Parathyroid adenoma (tissue), 2 donors: Measurements from ENCODE around the gene ANAPC4.

Experiments used
- H2AFZ ChIP-seq: fragments of 300-600 bp; sonication (generic); one replicate; pipeline ENCODE4 v1.7.0; 2017; ENCODE audit warnings: antibody characterized with exemption, mild to moderate bottlenecking
- H3K27ac ChIP-seq: fragments of 300-600 bp; sonication (generic); one replicate; pipeline ENCODE4 v1.7.0; 2017
- H3K27me3 ChIP-seq: fragments of 300-600 bp; sonication (generic); one replicate; pipeline ENCODE4 v1.7.0; 2017; ENCODE audit warnings: low read length; ENCODE audit not compliant: control insufficient read depth, insufficient read depth
- H3K36me3 ChIP-seq: fragments of 300-600 bp; sonication (generic); one replicate; pipeline ENCODE4 v1.7.0; 2017; ENCODE audit warnings: low read length; ENCODE audit not compliant: control insufficient read depth, insufficient read depth
- H3K4me1 ChIP-seq: fragments of 300-600 bp; sonication (generic); one replicate; pipeline ENCODE4 v1.7.0; 2017; ENCODE audit warnings: control low read depth
- H3K4me2 ChIP-seq: fragments of 300-600 bp; sonication (generic); one replicate; pipeline ENCODE4 v1.7.0; 2017; ENCODE audit warnings: low read length
- H3K4me3 ChIP-seq: fragments of 300-600 bp; sonication (generic); one replicate; pipeline ENCODE4 v1.7.0; 2017; ENCODE audit warnings: low read depth, low read length
- H3K79me2 ChIP-seq: fragments of 300-600 bp; sonication (generic); one replicate; pipeline ENCODE4 v1.7.0; 2017; ENCODE audit warnings: control low read depth
- H3K9ac ChIP-seq: fragments of 300-600 bp; sonication (generic); one replicate; pipeline ENCODE4 v1.7.0; 2017; ENCODE audit warnings: mild to moderate bottlenecking
- H3K9me3 ChIP-seq: fragments of 300-600 bp; sonication (generic); one replicate; pipeline ENCODE4 v1.7.0; 2017; ENCODE audit warnings: low read length; ENCODE audit not compliant: control insufficient read depth
- CTCF ChIP-seq: fragments of 300-600 bp; sonication (generic); IDR thresholded peaks from one replicate; pipeline ENCODE4 v1.7.0; 2017; ENCODE audit warnings: antibody characterized with exemption, mild to moderate bottlenecking
- donor health status: primary hyperparathyroidism.

Gene ANAPC4

GRCh38 chr4:25377572-25378436 lies 741 bp downstream of the ANAPC4 start:
- TF ChIP-seq CTCF, result no peak
- Histone ChIP-seq H3K27ac (peak overlapping the region; percentile 55), H3K27me3 (no peaks in the 10 kb centered on the region), H2AFZ (peak overlapping the region; percentile 83), H3K4me2 (peak overlapping the region; percentile 79), H3K4me1 (peaks cover 3% of the 10 kb centered on the region), H3K36me3 (no peaks in the 10 kb centered on the region), H3K9me3 (no peaks in the 10 kb centered on the region), H3K79me2 (no peaks in the 10 kb centered on the region), H3K9ac (no peak overlapping the region), H3K4me3 (peak overlapping the region; percentile 85)

GRCh38 chr4:25378437-25378743 lies 1.3 kb downstream of the ANAPC4 start:
- Histone ChIP-seq H3K9me3 (no peaks in the 10 kb centered on the region), H3K27me3 (no peaks in the 10 kb centered on the region), H3K4me2 (peak overlapping the region; percentile 79), H3K79me2 (no peaks in the 10 kb centered on the region), H3K4me3 (peak overlapping the region; percentile 85), H3K9ac (no peak overlapping the region), H3K27ac (no peak overlapping the region), H2AFZ (no peak overlapping the region), H3K36me3 (no peaks in the 10 kb centered on the region), H3K4me1 (peaks cover 3% of the 10 kb centered on the region)
- TF ChIP-seq CTCF, result no peak

GRCh38 chr4:25379591-25379990 lies 2.5 kb downstream of the ANAPC4 start:
- H3K4me1 ChIP-seq, result peaks cover 2% of the 10 kb centered on the region
- no peaks in the 10 kb centered on the region for H3K36me3 ChIP-seq
- no peak for TF ChIP-seq CTCF
- H3K9ac ChIP-seq, result no peak overlapping the region
- no peaks in the 10 kb centered on the region for H3K79me2 ChIP-seq
- H3K9me3 ChIP-seq, result no peaks in the 10 kb centered on the region
- H3K27ac ChIP-seq, result no peak overlapping the region
- H3K4me3 ChIP-seq, result no peak overlapping the region
- H2AFZ ChIP-seq, result no peak overlapping the region
- no peaks in the 10 kb centered on the region for H3K27me3 ChIP-seq
- H3K4me2 ChIP-seq, result no peak overlapping the region

- Histone ChIP-seq H2AFZ (no peak overlapping the region), H3K36me3 (no peaks in the 10 kb centered on the region), H3K27me3 (no peaks in the 10 kb centered on the region), H3K4me1 (no peaks in the 10 kb centered on the region), H3K27ac (no peak overlapping the region), H3K79me2 (no peaks in the 10 kb centered on the region), H3K4me2 (no peak overlapping the region), H3K4me3 (no peak overlapping the region), H3K9ac (no peak overlapping the region), H3K9me3 (no peaks in the 10 kb centered on the region)
- TF ChIP-seq CTCF, result no peak
Observed at GRCh38 chr4:25383647-25384046, 6.6 kb downstream of the ANAPC4 start.

- Histone ChIP-seq H3K4me1 (no peaks in the 10 kb centered on the region), H3K27ac (no peak overlapping the region), H3K4me3 (no peak overlapping the region), H3K9me3 (no peaks in the 10 kb centered on the region), H3K79me2 (no peaks in the 10 kb centered on the region), H3K27me3 (no peaks in the 10 kb centered on the region), H3K36me3 (no peaks in the 10 kb centered on the region), H3K9ac (no peak overlapping the region), H2AFZ (no peak overlapping the region), H3K4me2 (no peak overlapping the region)
- TF ChIP-seq CTCF, result no peak
Observed at GRCh38 chr4:25386926-25387325, 9.9 kb downstream of the ANAPC4 start.
